Testis (tissue), 3 donors: Measurements from ENCODE around the gene IFT27. TPM values are rescaled to one million over a fixed set of nuclear protein-coding genes. Genes with fewer than 3 reads are reported as not detected.

ENCODE experiments used
- DNase-seq: peaks from one replicate; pipeline ENCODE4 v3.0.0-alpha.2; 2019
- H3K27ac ChIP-seq, 2 donors: fragments of 200-600 bp; sonication (generic); one replicate each; pipeline ENCODE4 v1.5.1; 2019
- H3K27me3 ChIP-seq: fragments of 200-600 bp; sonication (generic); one replicate; pipeline ENCODE4 v1.5.1; 2019
- H3K36me3 ChIP-seq: fragments of 200-600 bp; sonication (generic); one replicate; pipeline ENCODE4 v1.5.1; 2017; ENCODE audit warnings: low read depth; ENCODE audit errors: missing control alignments
- H3K4me1 ChIP-seq: fragments of 200-600 bp; sonication (generic); one replicate; pipeline ENCODE4 v1.5.1; 2019
- H3K4me3 ChIP-seq, 2 donors: fragments of 200-600 bp; sonication (generic); one replicate each; pipeline ENCODE4 v1.5.1; 2017 to 2019
- H3K9me3 ChIP-seq: fragments of 200-600 bp; sonication (generic); one replicate; pipeline ENCODE4 v1.5.1; 2017
- POLR2A ChIP-seq: fragments of 450-650 bp; IDR thresholded peaks from one replicate; pipeline ENCODE4 v1.6.1; 2017; ENCODE audit warnings: antibody characterized with exemption, mild to moderate bottlenecking, moderate library complexity
- WGBS, 2 donors: methylation state at CpG; one replicate each; pipeline ENCODE4 v1.1.5; 2018; 5-methylcytosine and 5-hydroxymethylcytosine counted together
- intact Hi-C: fragments of 100-400 bp; cut with DNase I; formaldehyde crosslinking; loops from one replicate; pipeline ENCODE4 v1.15.1; 2023; ENCODE audit warnings: low total_unique reads
- polyA plus RNA-seq: library from polyadenylated mRNA; stranded (reverse); fragments of 350-450 nt; fragmentation: Illumina TruSeq; extraction: RNeasy Lipid Tissue Mini Kit (QIAGEN cat#74804); gene quantifications from one replicate; pipeline ENCODE4 v1.2.3, GENCODE V29; 2014; ENCODE audit warnings: low read depth, low replicate concordance; ENCODE audit not compliant: insufficient read depth
- total RNA-seq, 2 donors: library from RNA; depleted of rRNA; stranded (reverse); fragments of >200 nt; gene quantifications; one replicate each; pipeline ENCODE4 v1.2.3, GENCODE V29; 2016
- TF ChIP-seq, protein P1 (sequence below), 3 experiments: fragments of 450-650 bp in 2 of 3; fragments of 200-600 bp in 1 of 3; sonication (generic) in 1 of 3; IDR thresholded peaks; one replicate each; pipeline ENCODE4 v1.5.1; 2016 to 2019; ENCODE audit warnings: antibody characterized with exemption in 3 of 3, mild to moderate bottlenecking in 2 of 3, moderate library complexity in 1 of 3

IFT27 gene
- total and polyA plus RNA-seq, 3 donors from 2014 or later = 28.2 to 56.3 (median 32.4) TPM

DNA sequence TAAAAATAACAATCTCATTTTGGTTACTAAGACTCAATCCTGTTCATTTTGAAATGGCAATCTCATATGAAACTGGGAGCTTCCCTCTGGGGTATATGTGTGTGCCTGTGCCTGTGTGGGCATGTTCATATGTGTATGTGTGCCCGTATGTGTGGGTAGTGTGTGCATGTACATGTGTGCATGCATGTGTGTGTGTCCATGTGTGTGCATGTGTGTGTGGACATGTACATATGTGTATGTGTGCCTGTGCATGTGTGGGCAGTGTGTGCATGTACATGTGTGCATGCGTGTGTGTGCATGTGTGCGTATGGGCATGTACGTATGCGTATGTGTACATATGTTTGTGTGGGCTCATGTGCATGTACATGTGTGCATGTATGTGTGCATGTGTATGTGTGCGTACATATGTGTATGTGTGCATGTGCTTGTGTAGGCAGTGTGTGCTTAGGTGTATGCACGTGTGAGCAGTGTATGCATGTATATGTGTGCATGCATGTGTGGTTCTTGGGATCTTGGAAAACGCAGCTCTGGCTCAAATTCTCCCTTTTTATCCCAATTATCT is 47.9 kb downstream of the IFT27 start:
- H3K9me3 ChIP-seq = no peaks in the 10 kb centered on the region
- H3K4me3 ChIP-seq = no peak overlapping the region
- no peak for TF ChIP-seq POLR2A
- TF ChIP-seq, protein P1, sequence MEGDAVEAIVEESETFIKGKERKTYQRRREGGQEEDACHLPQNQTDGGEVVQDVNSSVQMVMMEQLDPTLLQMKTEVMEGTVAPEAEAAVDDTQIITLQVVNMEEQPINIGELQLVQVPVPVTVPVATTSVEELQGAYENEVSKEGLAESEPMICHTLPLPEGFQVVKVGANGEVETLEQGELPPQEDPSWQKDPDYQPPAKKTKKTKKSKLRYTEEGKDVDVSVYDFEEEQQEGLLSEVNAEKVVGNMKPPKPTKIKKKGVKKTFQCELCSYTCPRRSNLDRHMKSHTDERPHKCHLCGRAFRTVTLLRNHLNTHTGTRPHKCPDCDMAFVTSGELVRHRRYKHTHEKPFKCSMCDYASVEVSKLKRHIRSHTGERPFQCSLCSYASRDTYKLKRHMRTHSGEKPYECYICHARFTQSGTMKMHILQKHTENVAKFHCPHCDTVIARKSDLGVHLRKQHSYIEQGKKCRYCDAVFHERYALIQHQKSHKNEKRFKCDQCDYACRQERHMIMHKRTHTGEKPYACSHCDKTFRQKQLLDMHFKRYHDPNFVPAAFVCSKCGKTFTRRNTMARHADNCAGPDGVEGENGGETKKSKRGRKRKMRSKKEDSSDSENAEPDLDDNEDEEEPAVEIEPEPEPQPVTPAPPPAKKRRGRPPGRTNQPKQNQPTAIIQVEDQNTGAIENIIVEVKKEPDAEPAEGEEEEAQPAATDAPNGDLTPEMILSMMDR (IDR thresholded peaks at IDR 0.05) = no peak
- WGBS, 2 donors = 73 to 80% methylated on average over 8 of the region's 8 CpGs
- no peaks in the 10 kb centered on the region for H3K4me1 ChIP-seq
- H3K36me3 ChIP-seq = no peaks in the 10 kb centered on the region
- peak; percentile 0 for DNase-seq
- intact Hi-C loops = no loop called here
- no peaks in the 10 kb centered on the region for H3K27me3 ChIP-seq
- no peak overlapping the region for H3K27ac ChIP-seq

DNA sequence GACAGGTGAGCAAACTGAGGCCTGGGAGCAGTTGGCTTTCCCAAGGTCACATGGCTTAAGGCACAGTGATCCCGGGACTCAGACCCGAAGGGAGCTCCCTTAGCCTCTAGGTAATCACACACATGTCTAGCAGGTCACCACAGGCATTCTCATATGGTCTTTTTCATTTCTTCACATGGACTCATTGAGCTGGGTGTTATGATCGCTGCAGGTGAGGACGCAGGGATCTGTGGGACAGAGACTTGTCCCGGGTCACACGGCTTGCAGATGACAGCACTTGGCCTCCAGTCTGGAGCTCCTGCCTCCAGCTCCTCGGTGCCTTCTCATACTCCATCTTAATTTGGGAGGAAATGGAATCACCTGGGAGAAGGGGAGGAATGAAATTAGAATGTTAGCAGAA is 48.8 kb downstream of the IFT27 start:
- no peaks in the 10 kb centered on the region for H3K36me3 ChIP-seq
- H3K9me3 ChIP-seq = no peaks in the 10 kb centered on the region
- WGBS, 2 donors = 78 to 88% methylated on average over 7 of the region's 7 CpGs
- H3K27ac ChIP-seq = no peak overlapping the region
- DNase-seq = peak; percentile 8
- TF ChIP-seq POLR2A = no peak
- TF ChIP-seq, protein P1 (IDR thresholded peaks at IDR 0.05) = no peak
- H3K27me3 ChIP-seq = no peaks in the 10 kb centered on the region
- intact Hi-C loops = no loop called here
- no peaks in the 10 kb centered on the region for H3K4me1 ChIP-seq
- H3K4me3 ChIP-seq = no peak overlapping the region

DNA sequence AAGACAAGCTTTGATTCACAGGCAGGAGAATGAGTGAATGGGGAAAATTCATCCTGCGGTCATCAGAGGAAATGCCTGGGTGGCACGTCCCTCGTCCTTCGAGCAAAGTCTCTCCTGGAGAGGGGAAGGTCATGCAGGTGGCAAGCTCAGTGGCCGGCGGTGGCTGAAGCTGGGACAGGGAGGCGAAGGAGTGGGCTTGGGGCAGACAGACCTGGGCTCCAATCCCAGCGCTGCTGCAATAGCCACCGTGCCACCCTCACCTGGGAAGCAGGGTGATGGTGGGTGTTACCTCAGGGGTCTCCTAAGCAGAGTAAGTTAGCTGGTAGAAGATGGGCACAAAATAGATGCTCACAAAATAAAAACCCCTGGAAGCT is 49.9 kb downstream of the IFT27 start:
- 84 to 85% methylated on average over 9 of the region's 9 CpGs for WGBS, 2 donors
- no peaks in the 10 kb centered on the region for H3K27me3 ChIP-seq
- peak; percentile 7 for DNase-seq
- no peaks in the 10 kb centered on the region for H3K4me1 ChIP-seq
- intact Hi-C loops = no loop called here
- no peak for TF ChIP-seq POLR2A
- TF ChIP-seq, protein P1 (IDR thresholded peaks at IDR 0.05) = no peak
- no peaks in the 10 kb centered on the region for H3K9me3 ChIP-seq
- H3K36me3 ChIP-seq = no peaks in the 10 kb centered on the region
- no peak overlapping the region for H3K4me3 ChIP-seq
- H3K27ac ChIP-seq = no peak overlapping the region

DNA sequence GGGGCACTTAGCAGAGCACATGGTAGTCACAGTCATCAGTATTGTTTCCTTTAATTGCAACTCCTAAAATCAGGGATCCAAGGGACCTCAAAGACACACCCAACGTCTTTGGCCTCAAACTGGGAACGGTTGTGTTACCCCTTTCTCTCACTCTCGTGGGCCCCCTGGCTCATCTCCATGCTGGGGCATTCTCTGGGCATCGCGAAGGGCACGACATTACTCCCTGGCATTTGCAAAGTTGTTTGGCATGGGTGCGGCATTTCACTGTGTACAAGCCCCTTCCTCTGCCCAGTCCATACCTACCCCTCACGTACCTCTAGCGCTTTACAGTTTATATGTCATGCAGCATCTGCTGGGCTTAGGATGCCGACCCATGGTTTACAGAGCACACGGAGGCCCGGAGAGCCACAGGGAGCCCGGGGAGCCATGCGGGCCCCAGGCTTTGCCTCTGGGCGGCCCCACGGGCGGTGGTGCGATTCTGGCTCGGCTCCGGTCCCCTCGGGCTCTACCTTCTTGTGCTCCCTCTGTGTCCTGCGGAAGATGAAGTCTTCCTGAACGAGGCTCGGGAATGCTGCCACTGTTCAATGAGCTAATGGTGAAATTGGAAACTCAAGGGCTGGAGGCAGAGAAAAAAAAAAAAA is 50.4 kb downstream of the IFT27 start:
- Histone ChIP-seq H3K27ac (no peak overlapping the region), H3K36me3 (no peaks in the 10 kb centered on the region), H3K27me3 (no peaks in the 10 kb centered on the region), H3K4me1 (no peaks in the 10 kb centered on the region), H3K4me3 (no peak overlapping the region), H3K9me3 (no peaks in the 10 kb centered on the region)
- intact Hi-C loops = no loop called here
- peak; percentile 4 for DNase-seq
- TF ChIP-seq, protein P1 (IDR thresholded peaks at IDR 0.05) = no peak
- no peak for TF ChIP-seq POLR2A
- WGBS, 2 donors = 71 to 77% methylated on average over 13 to 23 of the region's 24 CpGs

DNA sequence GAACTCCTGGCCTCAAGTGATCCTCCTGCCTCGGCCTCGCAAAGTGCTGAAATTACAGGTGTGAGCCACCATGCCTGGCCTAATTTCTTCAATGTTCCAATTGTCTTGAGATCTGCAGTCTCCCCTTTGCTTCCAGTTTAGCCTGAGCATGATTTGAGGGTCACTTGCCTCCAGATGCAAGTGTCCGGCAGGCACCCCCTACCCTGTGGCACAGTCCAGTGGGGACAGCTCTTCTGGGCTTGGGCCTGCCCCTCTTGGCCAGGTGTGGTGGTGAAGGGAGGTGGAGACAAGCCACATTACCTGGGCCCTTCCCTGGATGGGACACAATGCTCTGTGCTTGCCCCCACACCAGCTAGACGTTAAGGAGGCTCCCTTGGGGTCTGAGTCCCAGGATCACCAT is 51.1 kb downstream of the IFT27 start:
- H3K36me3 ChIP-seq = no peaks in the 10 kb centered on the region
- WGBS, 2 donors = 74 to 89% methylated on average over 4 of the region's 4 CpGs
- H3K4me3 ChIP-seq = no peak overlapping the region
- TF ChIP-seq POLR2A = no peak
- TF ChIP-seq, protein P1 (IDR thresholded peaks at IDR 0.05) = no peak
- intact Hi-C loops = no loop called here
- no peaks in the 10 kb centered on the region for H3K9me3 ChIP-seq
- H3K27me3 ChIP-seq = no peaks in the 10 kb centered on the region
- H3K4me1 ChIP-seq = no peaks in the 10 kb centered on the region
- H3K27ac ChIP-seq = no peak overlapping the region
- DNase-seq = peak; percentile 0
